Measurements from ENCODE around the gene BTN2A1. TPM values are rescaled to one million over a fixed set of nuclear protein-coding genes. Genes with fewer than 3 reads are reported as not detected.
"Not testable (repeated sequence)": the region's sequence is repeated elsewhere in the genome, so short reads cannot be mapped to it uniquely, and the experiment has no call there.

Gene BTN2A1
- total RNA-seq, 4 donors from 2014 or later = 6.2 to 9.7 (median 8.1) TPM

GRCh38 chr6:26432627-26433201, 25.0 kb upstream of the BTN2A1 start:
- TF ChIP-seq CTCF (IDR thresholded peaks at IDR 0.05 in 4 of 5, conservative IDR thresholded peaks at IDR 0.05 in 1 of 5) (no peak), POLR2A (IDR thresholded peaks at IDR 0.05) (no peak)
- no peaks in the 10 kb centered on the region for H3K4me1 ChIP-seq
- ATAC-seq (no peak), DNase-seq (no peak)
- no peaks in the 10 kb centered on the region for H3K9me3 ChIP-seq
- H3K36me3 ChIP-seq = peaks cover 0 to 11% of the 10 kb centered on the region in 2 donors
- no peak overlapping the region for H3K4me3 ChIP-seq
- intact Hi-C loops (cut with DNase I; ENCODE audit: low total_unique reads) = no loop called here
- no peak overlapping the region for H3K27ac ChIP-seq
- no peaks in the 10 kb centered on the region for H3K27me3 ChIP-seq
- in situ Hi-C loops (cut with MboI; ENCODE audit: low sequenced_read_pairs in 4 of 4) = no loop called here

GRCh38 chr6:26433680-26434079, 24.1 kb upstream of the BTN2A1 start:
- in situ Hi-C loops (cut with MboI; ENCODE audit: low sequenced_read_pairs in 4 of 4); H3K4me3 ChIP-seq; H3K27ac ChIP-seq; DNase-seq; intact Hi-C loops (cut with DNase I; ENCODE audit: low total_unique reads); H3K36me3 ChIP-seq; H3K9me3 ChIP-seq; H3K27me3 ChIP-seq; ATAC-seq; H3K4me1 ChIP-seq: not testable (repeated sequence)

- ATAC-seq (no peak), DNase-seq (no peak)
- Histone ChIP-seq H3K4me1 (peaks cover 0 to 6% of the 10 kb centered on the region in 2 donors), H3K9me3 (no peaks in the 10 kb centered on the region), H3K27ac (no peak overlapping the region), H3K36me3 (no peaks in the 10 kb centered on the region), H3K4me3 (no peak overlapping the region), H3K27me3 (no peaks in the 10 kb centered on the region)
- in situ Hi-C loops (cut with MboI; ENCODE audit: low sequenced_read_pairs in 4 of 4) (no loop called here), intact Hi-C loops (cut with DNase I; ENCODE audit: low total_unique reads) (no loop called here)
- TF ChIP-seq POLR2A (IDR thresholded peaks at IDR 0.05) (no peak), CTCF (IDR thresholded peaks at IDR 0.05 in 4 of 5, conservative IDR thresholded peaks at IDR 0.05 in 1 of 5) (no peak)
Observed at GRCh38 chr6:26436018-26436417, 21.7 kb upstream of the BTN2A1 start.

DNA sequence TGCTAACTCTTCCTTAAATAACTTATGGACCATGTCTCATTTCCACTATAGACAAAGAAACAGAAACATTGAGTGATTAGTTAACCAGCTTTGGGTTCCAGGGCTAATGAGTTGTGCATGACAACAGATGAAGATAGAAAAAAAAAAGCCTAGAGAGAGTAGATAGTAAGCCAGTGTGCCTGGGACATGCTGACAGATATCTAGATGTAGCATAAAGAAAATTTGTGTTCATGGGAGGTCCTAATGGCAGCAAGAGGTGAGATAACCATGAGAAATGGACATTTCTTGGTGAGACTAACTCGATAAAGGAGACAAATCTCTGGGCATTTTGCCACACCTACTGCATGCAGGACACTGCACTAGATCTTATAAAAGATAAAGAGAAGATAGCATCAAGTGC, 20.2 kb upstream of the BTN2A1 start:
- H3K4me3 ChIP-seq = no peak overlapping the region
- ATAC-seq (no peak), DNase-seq (no peak)
- H3K36me3 ChIP-seq = no peaks in the 10 kb centered on the region
- H3K27me3 ChIP-seq = no peaks in the 10 kb centered on the region
- in situ Hi-C loops (cut with MboI; ENCODE audit: low sequenced_read_pairs in 4 of 4) (no loop called here), intact Hi-C loops (cut with DNase I; ENCODE audit: low total_unique reads) (no loop called here)
- TF ChIP-seq POLR2A (IDR thresholded peaks at IDR 0.05) = no peak
- TF ChIP-seq CTCF (IDR thresholded peaks at IDR 0.05 in 4 of 5, conservative IDR thresholded peaks at IDR 0.05 in 1 of 5) = no peak
- H3K4me1 ChIP-seq = peaks cover 0 to 6% of the 10 kb centered on the region in 2 donors
- no peaks in the 10 kb centered on the region for H3K9me3 ChIP-seq
- H3K27ac ChIP-seq = no peak overlapping the region

GRCh38 chr6:26438000-26438399, 19.8 kb upstream of the BTN2A1 start:
- Histone ChIP-seq H3K9me3 (no peaks in the 10 kb centered on the region), H3K27ac (no peak overlapping the region), H3K27me3 (no peaks in the 10 kb centered on the region), H3K4me3 (no peak overlapping the region), H3K36me3 (no peaks in the 10 kb centered on the region), H3K4me1 (peaks cover 0 to 6% of the 10 kb centered on the region in 2 donors)
- DNase-seq (no peak), ATAC-seq (no peak)
- intact Hi-C loops (cut with DNase I; ENCODE audit: low total_unique reads) (no loop called here), in situ Hi-C loops (cut with MboI; ENCODE audit: low sequenced_read_pairs in 4 of 4) (no loop called here)
- TF ChIP-seq CTCF (IDR thresholded peaks at IDR 0.05 in 4 of 5, conservative IDR thresholded peaks at IDR 0.05 in 1 of 5) = no peak
- no peak for TF ChIP-seq POLR2A (IDR thresholded peaks at IDR 0.05)
